ENCODE data around the gene PEAR1.

DNA sequence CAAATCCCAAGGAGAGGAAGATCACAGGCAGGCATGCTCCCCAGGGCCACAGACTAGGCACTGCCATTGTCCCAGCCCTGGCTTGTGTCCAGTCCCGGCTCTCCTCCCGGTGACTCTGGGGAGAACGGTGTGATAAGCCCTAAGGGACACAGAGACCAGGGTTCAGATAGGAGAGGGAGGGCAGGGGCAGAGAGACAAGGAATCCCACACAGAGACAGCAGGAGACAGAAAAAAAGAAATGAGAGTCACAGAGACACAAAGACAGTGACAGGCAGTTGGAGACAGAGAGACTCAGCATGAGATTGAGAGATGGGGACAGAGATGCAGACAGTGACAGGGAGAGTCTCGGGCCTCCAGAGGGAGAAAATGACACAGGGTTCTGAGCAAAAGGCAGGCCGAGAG lies 35.0 kb upstream of the PEAR1 start:
- TF ChIP-seq, protein P1, sequence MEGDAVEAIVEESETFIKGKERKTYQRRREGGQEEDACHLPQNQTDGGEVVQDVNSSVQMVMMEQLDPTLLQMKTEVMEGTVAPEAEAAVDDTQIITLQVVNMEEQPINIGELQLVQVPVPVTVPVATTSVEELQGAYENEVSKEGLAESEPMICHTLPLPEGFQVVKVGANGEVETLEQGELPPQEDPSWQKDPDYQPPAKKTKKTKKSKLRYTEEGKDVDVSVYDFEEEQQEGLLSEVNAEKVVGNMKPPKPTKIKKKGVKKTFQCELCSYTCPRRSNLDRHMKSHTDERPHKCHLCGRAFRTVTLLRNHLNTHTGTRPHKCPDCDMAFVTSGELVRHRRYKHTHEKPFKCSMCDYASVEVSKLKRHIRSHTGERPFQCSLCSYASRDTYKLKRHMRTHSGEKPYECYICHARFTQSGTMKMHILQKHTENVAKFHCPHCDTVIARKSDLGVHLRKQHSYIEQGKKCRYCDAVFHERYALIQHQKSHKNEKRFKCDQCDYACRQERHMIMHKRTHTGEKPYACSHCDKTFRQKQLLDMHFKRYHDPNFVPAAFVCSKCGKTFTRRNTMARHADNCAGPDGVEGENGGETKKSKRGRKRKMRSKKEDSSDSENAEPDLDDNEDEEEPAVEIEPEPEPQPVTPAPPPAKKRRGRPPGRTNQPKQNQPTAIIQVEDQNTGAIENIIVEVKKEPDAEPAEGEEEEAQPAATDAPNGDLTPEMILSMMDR (IDR thresholded peaks at IDR 0.05; ENCODE audit: insufficient read depth, low read length): no peak
- TF ChIP-seq POLR2AphosphoS5 (IDR thresholded peaks at IDR 0.05; ENCODE audit: low read depth) (no peak), GABPA (IDR thresholded peaks at IDR 0.05; ENCODE audit: low read depth) (no peak), SPI1 (IDR thresholded peaks at IDR 0.05; ENCODE audit: borderline replicate concordance, low read depth) (no peak)
- TF ChIP-seq, protein P2, sequence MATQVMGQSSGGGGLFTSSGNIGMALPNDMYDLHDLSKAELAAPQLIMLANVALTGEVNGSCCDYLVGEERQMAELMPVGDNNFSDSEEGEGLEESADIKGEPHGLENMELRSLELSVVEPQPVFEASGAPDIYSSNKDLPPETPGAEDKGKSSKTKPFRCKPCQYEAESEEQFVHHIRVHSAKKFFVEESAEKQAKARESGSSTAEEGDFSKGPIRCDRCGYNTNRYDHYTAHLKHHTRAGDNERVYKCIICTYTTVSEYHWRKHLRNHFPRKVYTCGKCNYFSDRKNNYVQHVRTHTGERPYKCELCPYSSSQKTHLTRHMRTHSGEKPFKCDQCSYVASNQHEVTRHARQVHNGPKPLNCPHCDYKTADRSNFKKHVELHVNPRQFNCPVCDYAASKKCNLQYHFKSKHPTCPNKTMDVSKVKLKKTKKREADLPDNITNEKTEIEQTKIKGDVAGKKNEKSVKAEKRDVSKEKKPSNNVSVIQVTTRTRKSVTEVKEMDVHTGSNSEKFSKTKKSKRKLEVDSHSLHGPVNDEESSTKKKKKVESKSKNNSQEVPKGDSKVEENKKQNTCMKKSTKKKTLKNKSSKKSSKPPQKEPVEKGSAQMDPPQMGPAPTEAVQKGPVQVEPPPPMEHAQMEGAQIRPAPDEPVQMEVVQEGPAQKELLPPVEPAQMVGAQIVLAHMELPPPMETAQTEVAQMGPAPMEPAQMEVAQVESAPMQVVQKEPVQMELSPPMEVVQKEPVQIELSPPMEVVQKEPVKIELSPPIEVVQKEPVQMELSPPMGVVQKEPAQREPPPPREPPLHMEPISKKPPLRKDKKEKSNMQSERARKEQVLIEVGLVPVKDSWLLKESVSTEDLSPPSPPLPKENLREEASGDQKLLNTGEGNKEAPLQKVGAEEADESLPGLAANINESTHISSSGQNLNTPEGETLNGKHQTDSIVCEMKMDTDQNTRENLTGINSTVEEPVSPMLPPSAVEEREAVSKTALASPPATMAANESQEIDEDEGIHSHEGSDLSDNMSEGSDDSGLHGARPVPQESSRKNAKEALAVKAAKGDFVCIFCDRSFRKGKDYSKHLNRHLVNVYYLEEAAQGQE (IDR thresholded peaks at IDR 0.05; ENCODE audit: insufficient replicate concordance, low read depth): no peak
